Hematopoietic multipotent progenitor cell (in vitro differentiated cells): ENCODE data around the gene RASD2. TPM values are rescaled to one million over a fixed set of nuclear protein-coding genes. Genes with fewer than 3 reads are reported as not detected.

ENCODE experiments used
- DNase-seq, 3 donors: peaks; one replicate each; pipeline ENCODE4 v3.0.0-alpha.2; 2011 to 2015; ENCODE audit warnings: low read depth in 2 of 3, low spot score in 2 of 3
- total RNA-seq: library from RNA; depleted of rRNA; stranded (reverse); fragments of >200 nt; gene quantifications from one replicate; pipeline ENCODE4 v1.2.3, GENCODE V29; 2012

RASD2 gene
- total RNA-seq, 1 donor = under 0.01 TPM

DNA sequence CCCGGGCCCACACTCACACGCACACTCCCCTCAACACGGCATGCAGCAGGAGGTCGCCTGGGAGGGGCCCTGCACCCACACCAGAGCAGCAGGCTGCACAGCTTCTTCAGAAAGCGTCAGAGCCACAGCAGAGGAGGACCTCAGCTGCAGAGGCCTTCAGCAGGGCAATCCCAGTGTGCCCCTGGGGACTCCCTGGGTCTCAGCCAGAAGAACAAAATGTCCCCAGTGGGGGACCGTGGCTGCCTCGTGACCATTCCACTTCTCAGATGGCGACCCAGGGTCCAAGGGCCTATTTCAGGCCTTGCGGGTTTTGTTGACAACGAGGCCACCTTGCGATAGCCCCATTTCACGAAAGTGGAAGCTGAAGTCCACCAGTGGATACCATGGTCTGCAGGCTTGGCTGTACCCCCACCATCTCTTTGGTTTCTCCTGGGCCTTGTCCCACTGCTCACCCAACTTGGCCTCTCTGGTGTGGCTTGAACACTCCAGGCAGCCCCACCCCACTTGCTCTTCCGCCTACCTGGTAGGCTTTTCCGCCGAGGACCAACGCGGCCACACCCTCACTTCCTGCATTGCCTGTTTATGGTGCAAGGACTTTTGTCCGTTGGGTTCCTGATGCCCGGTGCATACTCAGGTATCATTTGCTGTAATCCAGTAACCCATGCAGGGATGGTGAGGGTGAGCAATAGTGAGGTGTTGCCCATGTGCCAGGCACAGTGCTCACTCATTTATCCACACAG, 38.4 kb downstream of the RASD2 start:
- no peak for DNase-seq

GRCh38 chr22:35580351-35581022, 39.9 kb downstream of the RASD2 start:
- DNase-seq = no peak

- no peak for DNase-seq
Observed at GRCh38 chr22:35581023-35581413, 40.4 kb downstream of the RASD2 start.

DNA sequence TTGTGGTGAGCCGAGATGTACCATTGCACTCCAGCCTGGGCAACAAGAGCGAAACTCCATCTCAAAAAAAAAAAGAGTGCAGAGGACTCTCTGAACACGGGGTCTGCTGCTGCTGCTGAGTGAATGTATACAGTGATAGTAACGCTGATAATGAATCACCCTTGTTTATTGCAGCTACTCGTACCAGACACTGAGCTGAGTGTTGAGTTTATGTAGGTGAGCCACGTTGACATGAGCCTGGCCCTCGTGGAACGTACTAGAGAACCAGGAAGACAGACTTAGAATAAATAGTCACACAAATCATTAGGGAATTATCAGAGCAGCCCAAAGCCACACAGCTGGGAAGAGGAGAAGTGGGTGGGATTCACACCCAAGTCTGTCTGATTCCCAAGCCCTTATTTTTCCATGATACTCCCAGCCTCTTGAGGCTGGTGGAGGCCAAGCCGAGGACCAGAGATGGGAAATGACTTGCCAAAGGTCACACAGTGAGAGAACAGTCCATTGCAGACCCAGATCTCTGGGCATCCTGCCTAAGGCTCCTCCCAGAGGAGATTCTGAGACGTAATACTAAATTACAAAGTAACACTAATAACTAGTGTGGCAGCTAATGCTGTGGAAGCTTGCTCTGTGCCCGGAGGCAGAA, 41.7 kb downstream of the RASD2 start:
- DNase-seq = no peak

DNA sequence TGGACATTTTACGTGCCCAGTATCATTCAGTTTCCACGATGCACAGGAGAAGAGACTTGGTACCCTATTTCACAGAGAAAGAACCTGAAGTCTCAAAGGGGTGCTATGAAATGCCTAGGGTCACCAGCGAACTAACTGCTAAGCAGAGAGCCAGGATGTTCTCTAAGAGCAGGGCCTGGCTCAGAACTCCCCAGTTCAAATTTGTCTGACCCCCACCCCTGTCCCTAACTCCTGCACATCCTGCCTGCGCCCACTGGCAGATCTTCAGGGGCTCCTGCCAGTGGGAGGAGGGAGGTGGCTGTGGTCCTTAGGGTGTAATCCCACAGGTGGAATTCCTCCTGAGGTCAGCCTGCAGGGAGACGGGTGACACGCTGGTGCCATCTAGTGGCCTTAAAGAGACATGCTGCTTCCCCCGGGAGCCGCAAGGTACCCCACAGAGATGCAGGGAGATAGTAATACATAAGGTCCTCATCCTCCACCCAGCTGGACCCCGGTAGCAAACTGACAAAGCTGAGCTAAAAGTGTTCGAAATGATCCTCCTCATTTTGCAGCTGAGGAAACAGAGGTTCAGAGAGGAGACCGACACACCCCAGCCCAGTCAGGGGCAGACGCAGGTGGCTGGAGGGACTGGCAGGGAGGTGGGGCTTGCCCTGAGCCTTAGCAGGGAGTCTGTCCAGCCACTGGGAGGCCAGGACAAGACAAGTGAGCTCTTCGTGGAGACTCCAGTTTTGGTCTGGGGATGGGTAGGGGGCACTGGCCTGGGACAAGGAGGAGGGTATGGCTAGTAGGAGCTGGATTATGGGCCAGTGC, 42.4 kb downstream of the RASD2 start:
- peak; percentile 39 to 66 (median 52) for DNase-seq

GRCh38 chr22:35586771-35587170, 46.1 kb downstream of the RASD2 start:
- DNase-seq = no peak

GRCh38 chr22:35587447-35587870, 46.8 kb downstream of the RASD2 start:
- DNase-seq = no peak

DNA sequence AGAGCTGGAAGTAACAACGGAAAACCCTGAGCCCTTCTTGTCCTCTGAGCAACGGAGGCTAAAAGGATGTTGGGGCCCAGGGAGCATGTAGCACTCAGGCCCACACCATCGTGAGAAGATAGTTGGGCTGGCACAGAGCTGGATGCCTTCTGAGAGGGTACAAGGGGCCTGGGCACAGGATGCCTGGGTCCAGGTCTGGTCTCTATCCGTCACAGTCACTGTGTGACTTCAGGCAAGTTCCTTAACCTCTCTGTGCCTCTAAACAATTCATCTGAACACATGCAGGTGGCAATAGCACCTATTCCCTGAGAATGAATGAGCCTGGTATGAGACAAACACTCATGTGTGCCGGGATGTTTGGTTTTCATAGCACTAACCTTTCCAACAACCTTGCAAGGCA, 47.3 kb downstream of the RASD2 start:
- no peak for DNase-seq

GRCh38 chr22:35589071-35589755, 48.6 kb downstream of the RASD2 start:
- DNase-seq = no peak

GRCh38 chr22:35589756-35590093, 49.1 kb downstream of the RASD2 start:
- DNase-seq = no peak

DNA sequence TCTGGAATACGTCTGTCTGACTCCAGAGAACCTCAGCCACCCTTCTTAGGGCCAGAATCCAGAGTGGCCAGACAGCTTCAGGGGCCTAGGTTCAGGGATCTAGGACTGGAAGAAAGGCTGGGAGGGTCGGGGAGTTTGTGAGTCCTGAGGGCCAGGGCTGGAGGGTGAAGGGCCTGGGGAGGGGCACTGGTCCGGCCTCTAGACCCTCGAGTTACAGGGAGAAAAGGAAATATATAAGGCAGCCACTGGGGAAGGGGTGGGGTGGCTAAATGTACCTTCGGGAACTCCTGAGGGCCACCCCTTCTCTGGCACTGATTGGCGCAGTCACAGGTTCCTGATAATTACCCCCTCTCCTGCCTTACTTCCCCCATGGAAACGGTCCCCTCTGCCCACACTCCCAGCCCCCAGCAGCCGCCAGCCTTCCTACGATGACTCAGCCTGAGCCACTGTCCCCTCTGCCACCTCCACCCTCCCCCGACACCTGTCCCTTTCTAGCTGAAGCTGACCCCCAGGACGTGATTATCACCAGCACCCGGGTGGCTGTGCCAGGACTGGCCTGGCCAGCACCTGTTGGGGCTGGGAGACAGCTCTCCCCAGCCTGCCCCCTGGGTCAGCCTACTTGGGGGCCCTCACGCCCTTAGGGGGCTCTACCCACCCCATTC, 50.1 kb downstream of the RASD2 start:
- DNase-seq = no peak

- no peak for DNase-seq
Observed at GRCh38 chr22:35591714-35592417, 51.2 kb downstream of the RASD2 start.

GRCh38 chr22:35592418-35592967, 51.9 kb downstream of the RASD2 start:
- DNase-seq = no peak

- no peak for DNase-seq
Observed at GRCh38 chr22:35593071-35593890, 52.6 kb downstream of the RASD2 start.

DNA sequence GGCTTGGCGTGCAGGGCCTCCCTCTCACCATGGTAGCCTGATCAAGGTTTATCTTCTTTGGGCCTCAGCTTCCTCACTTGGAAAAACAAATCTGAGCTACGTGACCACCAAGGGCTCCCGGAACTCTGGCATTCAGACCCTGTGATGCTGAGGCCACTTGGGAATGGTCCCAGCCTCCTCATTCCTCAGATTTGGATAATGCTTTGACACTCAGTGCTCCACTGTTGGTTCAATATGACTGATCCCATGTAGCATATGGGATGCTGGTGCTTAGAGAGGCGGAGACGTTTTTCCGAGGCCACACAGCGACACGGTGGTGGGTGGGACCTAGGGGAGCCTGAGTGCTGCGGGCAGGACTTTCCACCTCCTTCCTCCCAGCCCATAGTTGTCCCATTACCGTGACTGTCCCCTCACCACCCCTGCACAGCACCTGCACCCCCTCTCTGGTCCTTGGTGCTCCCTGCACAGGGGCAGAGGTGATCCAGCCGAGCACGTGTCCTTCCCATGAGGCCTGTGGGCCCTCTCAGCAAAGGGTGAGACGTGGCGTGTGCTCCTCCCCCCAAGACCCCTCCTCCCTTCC, 53.4 kb downstream of the RASD2 start:
- no peak for DNase-seq

GRCh38 chr22:35594686-35595085, 54.1 kb downstream of the RASD2 start:
- DNase-seq = no peak

- no peak for DNase-seq
Observed at GRCh38 chr22:35596821-35597220, 56.2 kb downstream of the RASD2 start.
